AG04449 (cell line): ENCODE data around the gene PLD1.

Source experiments
- CTCF ChIA-PET: fragments of 350-600 bp; formaldehyde crosslinking; extraction: SDS; loops from one replicate; lab custom pipeline; 2021; ENCODE audit warnings: antibody characterized with exemption; lab: Yijun Ruan, JAX
- POLR2A ChIA-PET: fragments of 400-600, 350-600 bp; formaldehyde crosslinking; extraction: SDS; loops from one replicate; lab custom pipeline; 2020; ENCODE audit warnings: antibody characterized with exemption, inconsistent platforms; lab: Yijun Ruan, JAX
- DNase-seq: peaks from one replicate; pipeline ENCODE4 v3.0.0-alpha.2; 2010; ENCODE audit warnings: low read depth, low spot score
- H3K4me3 ChIP-seq: 2 replicates; pipeline ENCODE4 v1.5.1; 2011; ENCODE audit warnings: low read depth, mild to moderate bottlenecking, control low read depth, low read length
- CTCF ChIP-seq: IDR thresholded peaks from one replicate; pipeline ENCODE4 v1.5.1; 2011; ENCODE audit warnings: mild to moderate bottlenecking, moderate library complexity, low read length, control low read depth, inconsistent platforms; ENCODE audit not compliant: insufficient read depth; ENCODE audit errors: missing control alignments

PLD1 gene

GRCh38 chr3:171784937-171785336, 25.3 kb downstream of the PLD1 start:
- POLR2A ChIA-PET: no interaction called here
- CTCF ChIA-PET: interaction anchor here (1.4 to 5.1 kb wide), 2 partner anchors 13 to 18 kb away, joined by 4 to 40 read pairs; no protein-coding TSS in a partner anchor
- no peak for DNase-seq

GRCh38 chr3:171784387-171784786, 25.9 kb downstream of the PLD1 start:
- H3K4me3 ChIP-seq: no peak overlapping the region
- POLR2A ChIA-PET: no interaction called here
- no peak for TF ChIP-seq CTCF
- DNase-seq: no peak
- CTCF ChIA-PET: interaction anchor here (1.4 to 5.1 kb wide), 2 partner anchors 12 to 18 kb away, joined by 4 to 40 read pairs; no protein-coding TSS in a partner anchor

More at GRCh38 chr3:171784937-171785336, 25.3 kb downstream of the PLD1 start:
- TF ChIP-seq CTCF: no peak
- no peak overlapping the region for H3K4me3 ChIP-seq

- DNase-seq: no peak
- TF ChIP-seq CTCF: no peak
- no peak overlapping the region for H3K4me3 ChIP-seq
- ChIA-PET POLR2A (no interaction called here), CTCF (interaction anchor here (1.4 to 5.1 kb wide), 2 partner anchors 11 to 17 kb away, joined by 4 to 40 read pairs; no protein-coding TSS in a partner anchor)
These were observed 26.7 kb downstream of the PLD1 start for GRCh38 chr3:171783626-171784025.

GRCh38 chr3:171783086-171783485, 27.2 kb downstream of the PLD1 start:
- ChIA-PET POLR2A (no interaction called here), CTCF (interaction anchor here (5.1 kb wide), 1 partner anchor 11 kb away, joined by 40 read pairs; no protein-coding TSS in a partner anchor)
- TF ChIP-seq CTCF: no peak
- no peak overlapping the region for H3K4me3 ChIP-seq
- no peak for DNase-seq

DNA sequence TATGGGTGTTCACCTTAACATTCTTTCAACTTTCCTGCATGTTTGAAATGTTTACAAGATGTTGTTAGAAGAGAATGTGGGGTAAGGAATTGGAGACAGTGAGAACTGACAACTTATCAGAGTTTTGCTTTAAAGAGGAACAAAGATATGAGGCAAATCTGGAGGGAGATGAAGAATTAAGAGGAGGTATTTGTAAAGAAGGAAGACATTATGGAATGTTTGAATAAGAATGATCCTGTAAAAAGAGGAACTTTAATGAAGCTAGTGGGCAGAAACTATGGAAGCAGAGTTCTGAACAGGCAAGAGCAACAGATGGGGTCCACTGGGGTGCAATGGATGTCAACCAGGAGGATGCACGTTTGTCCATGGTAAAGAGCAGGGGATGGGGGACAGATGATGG, 27.7 kb downstream of the PLD1 start:
- no peak for TF ChIP-seq CTCF
- no peak overlapping the region for H3K4me3 ChIP-seq
- CTCF ChIA-PET: interaction anchor here (5.1 kb wide), 1 partner anchor 10 kb away, joined by 40 read pairs; no protein-coding TSS in a partner anchor
- POLR2A ChIA-PET: no interaction called here
- no peak for DNase-seq

DNA sequence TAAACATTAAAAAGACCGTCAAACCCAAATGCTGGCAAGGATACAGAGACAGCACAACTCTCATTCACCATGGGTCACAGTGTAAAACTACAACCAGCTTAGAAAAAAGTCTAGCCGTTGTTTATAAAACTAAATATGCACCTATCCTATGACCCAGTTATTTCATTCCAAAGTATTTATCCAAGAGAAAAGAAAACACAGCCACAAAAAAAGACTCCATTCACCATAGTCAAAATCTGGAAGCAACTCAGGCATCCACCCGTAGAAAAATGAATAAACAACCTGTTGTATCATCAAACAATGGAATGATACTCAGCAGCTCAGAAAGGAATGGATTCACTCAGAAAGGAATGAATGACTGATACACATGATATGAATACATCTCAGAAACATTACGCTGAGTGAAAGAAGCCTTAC, 28.6 kb downstream of the PLD1 start:
- DNase-seq: peak; percentile 42
- H3K4me3 ChIP-seq: no peak overlapping the region
- ChIA-PET POLR2A (interaction anchor here (0.8 kb wide), 1 partner anchor 257 kb away, joined by 3 read pairs; the partner anchor contains the start of gene FNDC3B), CTCF (interaction anchor here (0.7 to 5.1 kb wide), 3 partner anchors 9 to 681 kb away, joined by 3 to 40 read pairs (median 4); no protein-coding TSS in a partner anchor)
- TF ChIP-seq CTCF: no peak
